Gastrocnemius medialis (tissue), 4 donors: ENCODE data around the gene SENP1. TPM values are rescaled to one million over a fixed set of nuclear protein-coding genes. Genes with fewer than 3 reads are reported as not detected.
A peak's percentile ranks its signal among the peaks of the same experiment; 100 is the strongest.

ENCODE experiments used
- ATAC-seq, 2 donors: fragments of 150-250 bp; one replicate each; pipeline ENCODE4 v1.9.1; 2016
- DNase-seq, 2 donors: peaks; one replicate each; pipeline ENCODE4 v3.0.0-alpha.2; 2019
- H3K27ac ChIP-seq, 4 donors: fragments of 200-600 bp; sonication (generic); 1 replicate in 1 of 4; 2 replicates in 3 of 4; pipeline ENCODE4 v1.5.1; 2016 to 2018; ENCODE audit warnings: mild to moderate bottlenecking in 2 of 4, moderate library complexity in 1 of 4
- H3K27me3 ChIP-seq, 3 donors: fragments of 200-600 bp; sonication (generic) in 2 of 3; 1 replicate in 1 of 3; 2 replicates in 2 of 3; pipeline versions ENCODE4 v1.5.1 to v1.6.0; 2016 to 2019; ENCODE audit warnings: mild to moderate bottlenecking in 1 of 3, moderate library complexity in 1 of 3
- H3K36me3 ChIP-seq, 2 donors: fragments of 200-600 bp; sonication (generic) in 1 of 2; one replicate each; pipeline ENCODE4 v1.5.1; 2017 to 2018
- H3K4me1 ChIP-seq, 2 donors: fragments of 200-600 bp; sonication (generic) in 1 of 2; one replicate each; pipeline ENCODE4 v1.5.1; 2016 to 2017; ENCODE audit warnings: mild to moderate bottlenecking in 2 of 2
- H3K4me3 ChIP-seq, 4 donors: fragments of 200-600 bp; sonication (generic) in 3 of 4; 1 replicate in 1 of 4; 2 replicates in 3 of 4; pipeline ENCODE4 v1.5.1; 2016 to 2019; ENCODE audit warnings: mild to moderate bottlenecking in 2 of 4
- H3K9me3 ChIP-seq, 3 donors: fragments of 200-600 bp; sonication (generic) in 2 of 3; 1 replicate in 1 of 3; 2 replicates in 2 of 3; pipeline ENCODE4 v1.5.1; 2016 to 2019
- POLR2A ChIP-seq, 2 donors: fragments of 450-650 bp; IDR thresholded peaks; one replicate each; pipeline ENCODE4 v1.6.1; 2017; ENCODE audit warnings: antibody characterized with exemption in 2 of 2, mild to moderate bottlenecking in 2 of 2, moderate library complexity in 2 of 2
- in situ Hi-C, 4 donors: fragments of 200-750 bp; cut with MboI; loops; one replicate each; pipeline versions ENCODE4 v1.15.0 to v1.8.0; 2017; ENCODE audit warnings: low sequenced_read_pairs in 4 of 4
- intact Hi-C: fragments of 100-400 bp; cut with DNase I; formaldehyde crosslinking; loops from one replicate; pipeline ENCODE4 v1.15.1; 2023; ENCODE audit warnings: low total_unique reads
- total RNA-seq, 4 donors: library from RNA; depleted of rRNA; stranded (reverse); fragments of >200 nt; gene quantifications; one replicate each; pipeline versions ENCODE4 v1.1.0 to v1.2.3, GENCODE V29; 2016
- TF ChIP-seq, protein P1 (sequence below), 5 experiments: fragments of 450-650 bp in 3 of 5; fragments of 200-600 bp in 2 of 5; sonication (generic) in 2 of 5; IDR thresholded peaks in 4 of 5; conservative IDR thresholded peaks in 1 of 5; 1 replicate in 4 of 5; 2 replicates in 1 of 5; pipeline ENCODE4 v1.5.1; 2016 to 2019; ENCODE audit warnings: antibody characterized with exemption in 5 of 5, mild to moderate bottlenecking in 3 of 5, moderate library complexity in 3 of 5

SENP1 gene
- total RNA-seq, 4 donors from 2014 or later = 8.7 to 19.1 (median 13.1) TPM

DNA sequence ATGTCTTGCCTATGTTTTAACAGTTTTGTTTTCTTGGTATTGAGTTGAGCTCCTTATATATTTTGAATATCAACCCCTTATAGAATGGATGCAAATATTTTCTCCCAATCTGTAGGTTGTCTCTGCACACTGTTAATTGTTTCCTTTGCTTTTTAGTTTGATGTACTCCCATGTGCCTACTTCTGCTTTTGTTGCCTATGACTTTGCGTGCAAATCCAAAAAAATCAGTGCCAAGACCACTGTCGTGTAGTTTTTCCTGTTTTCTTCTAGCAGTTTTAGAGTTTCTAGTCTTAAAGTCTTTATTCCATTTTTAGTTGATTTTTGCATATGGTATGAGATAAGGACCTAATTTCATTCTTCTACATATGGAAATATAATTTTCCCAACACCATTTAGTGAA lies 28.8 kb downstream of the SENP1 start:
- no peak overlapping the region for H3K27ac ChIP-seq
- H3K4me1 ChIP-seq = peaks cover 5% of the 10 kb centered on the region in 2 donors
- H3K27me3 ChIP-seq = no peaks in the 10 kb centered on the region
- no peak overlapping the region for H3K4me3 ChIP-seq
- H3K36me3 ChIP-seq = peaks cover 6 to 45% of the 10 kb centered on the region in 2 donors
- H3K9me3 ChIP-seq = no peaks in the 10 kb centered on the region
- intact Hi-C loops = no loop called here
- ATAC-seq = no peak
- TF ChIP-seq, protein P1, sequence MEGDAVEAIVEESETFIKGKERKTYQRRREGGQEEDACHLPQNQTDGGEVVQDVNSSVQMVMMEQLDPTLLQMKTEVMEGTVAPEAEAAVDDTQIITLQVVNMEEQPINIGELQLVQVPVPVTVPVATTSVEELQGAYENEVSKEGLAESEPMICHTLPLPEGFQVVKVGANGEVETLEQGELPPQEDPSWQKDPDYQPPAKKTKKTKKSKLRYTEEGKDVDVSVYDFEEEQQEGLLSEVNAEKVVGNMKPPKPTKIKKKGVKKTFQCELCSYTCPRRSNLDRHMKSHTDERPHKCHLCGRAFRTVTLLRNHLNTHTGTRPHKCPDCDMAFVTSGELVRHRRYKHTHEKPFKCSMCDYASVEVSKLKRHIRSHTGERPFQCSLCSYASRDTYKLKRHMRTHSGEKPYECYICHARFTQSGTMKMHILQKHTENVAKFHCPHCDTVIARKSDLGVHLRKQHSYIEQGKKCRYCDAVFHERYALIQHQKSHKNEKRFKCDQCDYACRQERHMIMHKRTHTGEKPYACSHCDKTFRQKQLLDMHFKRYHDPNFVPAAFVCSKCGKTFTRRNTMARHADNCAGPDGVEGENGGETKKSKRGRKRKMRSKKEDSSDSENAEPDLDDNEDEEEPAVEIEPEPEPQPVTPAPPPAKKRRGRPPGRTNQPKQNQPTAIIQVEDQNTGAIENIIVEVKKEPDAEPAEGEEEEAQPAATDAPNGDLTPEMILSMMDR (IDR thresholded peaks at IDR 0.05 in 4 of 5, conservative IDR thresholded peaks at IDR 0.05 in 1 of 5) = no peak
- TF ChIP-seq POLR2A (IDR thresholded peaks at IDR 0.05) = no peak
- DNase-seq = no peak
- in situ Hi-C loops = no loop called here

DNA sequence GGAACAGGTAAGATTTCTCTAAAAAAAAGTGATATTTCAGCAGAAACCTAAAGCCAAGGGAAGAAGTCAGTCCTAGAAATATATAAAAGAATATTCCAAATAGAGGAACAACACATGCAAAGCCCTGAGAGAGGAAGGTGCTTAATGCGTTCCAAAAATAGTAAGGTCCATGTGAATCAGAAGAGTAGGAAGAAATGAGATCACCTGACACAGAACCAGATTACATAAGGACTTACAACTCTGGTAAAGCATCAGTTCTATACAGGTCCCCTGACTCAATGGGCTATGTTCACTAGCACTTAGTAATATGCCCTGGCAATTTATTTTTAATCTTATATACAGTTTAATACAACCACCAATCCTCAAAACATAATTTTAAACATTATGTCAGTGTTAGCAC lies 30.0 kb downstream of the SENP1 start:
- H3K4me3 ChIP-seq = no peak overlapping the region
- H3K9me3 ChIP-seq = no peaks in the 10 kb centered on the region
- TF ChIP-seq, protein P1 (IDR thresholded peaks at IDR 0.05 in 4 of 5, conservative IDR thresholded peaks at IDR 0.05 in 1 of 5) = no peak
- no peak for TF ChIP-seq POLR2A (IDR thresholded peaks at IDR 0.05)
- DNase-seq = no peak
- intact Hi-C loops (no loop called here), in situ Hi-C loops (no loop called here)
- peaks cover 6 to 49% of the 10 kb centered on the region in 2 donors for H3K36me3 ChIP-seq
- peak; percentile 79 to 81 for ATAC-seq
- no peaks in the 10 kb centered on the region for H3K27me3 ChIP-seq
- peak overlapping the region in 1 of 4 donors; percentile 45 for H3K27ac ChIP-seq
- H3K4me1 ChIP-seq = peaks cover 5% of the 10 kb centered on the region in 2 donors

DNA sequence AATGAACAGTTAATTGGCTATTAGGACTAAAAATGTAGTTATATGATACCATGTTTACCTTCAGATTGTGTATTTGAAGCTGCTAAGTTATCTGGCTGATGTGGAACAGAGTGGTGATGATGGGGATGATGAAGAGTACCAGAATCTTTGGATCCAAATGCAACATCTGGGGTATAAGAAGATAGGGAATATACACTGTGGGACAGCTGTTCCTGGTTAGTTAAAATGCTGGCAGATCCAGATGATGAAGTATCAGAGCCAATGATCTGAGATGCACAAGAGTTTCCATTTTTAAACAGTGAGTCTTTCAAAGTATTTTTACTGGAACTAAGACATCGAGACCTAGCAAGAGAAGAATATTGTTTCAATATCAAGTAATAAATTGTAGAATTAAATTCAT lies 31.6 kb downstream of the SENP1 start:
- Histone ChIP-seq H3K27ac (no peak overlapping the region), H3K9me3 (no peaks in the 10 kb centered on the region), H3K4me3 (no peak overlapping the region), H3K4me1 (peaks cover 5% of the 10 kb centered on the region in 2 donors), H3K27me3 (no peaks in the 10 kb centered on the region), H3K36me3 (peaks cover 6 to 58% of the 10 kb centered on the region in 2 donors)
- ATAC-seq (no peak), DNase-seq (no peak)
- TF ChIP-seq, protein P1 (IDR thresholded peaks at IDR 0.05 in 4 of 5, conservative IDR thresholded peaks at IDR 0.05 in 1 of 5) = no peak
- no peak for TF ChIP-seq POLR2A (IDR thresholded peaks at IDR 0.05)
- in situ Hi-C loops = loop anchor here in 1 of 4 donors (25.0 kb wide), 1 partner anchor 563 kb away; no protein-coding TSS in a partner anchor
- intact Hi-C loops = no loop called here

DNA sequence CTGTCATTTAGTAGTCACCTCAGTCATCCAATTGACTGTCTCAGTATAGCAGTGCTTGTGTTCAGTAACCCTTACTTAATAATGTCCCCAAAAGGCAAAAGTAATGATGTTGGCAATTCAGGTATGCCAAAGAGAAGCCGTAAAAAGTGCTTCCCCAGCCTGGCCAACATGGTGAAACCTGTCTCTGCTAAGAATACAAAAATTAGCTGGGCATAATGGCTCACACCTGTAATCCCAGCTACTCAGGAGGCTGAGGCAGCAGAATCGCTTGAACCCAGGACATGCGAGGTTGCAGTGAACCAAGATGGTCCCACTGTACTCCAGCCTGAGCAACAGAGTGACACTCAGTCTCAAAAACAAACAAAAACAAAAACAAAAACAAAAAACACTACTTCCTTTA lies 33.6 kb downstream of the SENP1 start:
- Histone ChIP-seq H3K27ac (no peak overlapping the region), H3K4me1 (peaks cover 5% of the 10 kb centered on the region in 2 donors), H3K4me3 (no peak overlapping the region), H3K9me3 (no peaks in the 10 kb centered on the region), H3K36me3 (peaks cover 3 to 61% of the 10 kb centered on the region in 2 donors), H3K27me3 (no peaks in the 10 kb centered on the region)
- ATAC-seq = no peak
- in situ Hi-C loops (loop anchor here in 1 of 4 donors (25.0 kb wide), 1 partner anchor 565 kb away; no protein-coding TSS in a partner anchor), intact Hi-C loops (no loop called here)
- DNase-seq = no peak
- TF ChIP-seq, protein P1 (IDR thresholded peaks at IDR 0.05 in 4 of 5, conservative IDR thresholded peaks at IDR 0.05 in 1 of 5) = no peak
- TF ChIP-seq POLR2A (IDR thresholded peaks at IDR 0.05) = no peak

DNA sequence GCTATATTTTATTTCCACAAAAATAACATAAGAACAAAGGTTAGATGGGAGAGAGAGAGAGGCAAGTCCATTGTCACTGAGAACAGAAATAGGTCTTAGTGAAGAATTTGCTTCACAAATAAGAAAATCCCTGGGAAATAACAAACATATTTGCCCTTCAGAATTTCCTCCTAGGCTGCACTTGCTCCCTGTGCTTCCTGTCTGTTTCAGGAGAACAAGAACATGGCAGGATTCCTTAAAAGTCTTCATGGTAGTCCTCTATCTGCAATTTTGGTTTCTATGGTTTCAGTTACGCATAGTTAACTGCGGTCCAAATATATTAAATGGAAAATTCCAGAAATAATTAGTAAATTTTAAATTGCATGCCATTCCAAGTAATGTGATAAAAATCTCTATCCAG lies 34.1 kb downstream of the SENP1 start:
- H3K4me1 ChIP-seq = peaks cover 5% of the 10 kb centered on the region in 2 donors
- H3K27ac ChIP-seq = no peak overlapping the region
- H3K9me3 ChIP-seq = no peaks in the 10 kb centered on the region
- ATAC-seq (no peak), DNase-seq (no peak)
- in situ Hi-C loops (loop anchor here in 1 of 4 donors (25.0 kb wide), 1 partner anchor 565 kb away; no protein-coding TSS in a partner anchor), intact Hi-C loops (no loop called here)
- H3K4me3 ChIP-seq = no peak overlapping the region
- peaks cover 3 to 62% of the 10 kb centered on the region in 2 donors for H3K36me3 ChIP-seq
- TF ChIP-seq, protein P1 (IDR thresholded peaks at IDR 0.05 in 4 of 5, conservative IDR thresholded peaks at IDR 0.05 in 1 of 5) = no peak
- no peak for TF ChIP-seq POLR2A (IDR thresholded peaks at IDR 0.05)
- H3K27me3 ChIP-seq = no peaks in the 10 kb centered on the region
